K562 (cell line): ENCODE measurements around the gene PAM. TPM values are rescaled to one million over a fixed set of nuclear protein-coding genes. Genes with fewer than 3 reads are reported as not detected.

Source experiments
- ATAC-seq: fragments of 200-7000 bp; cut with Tn5 transposase; 3 replicates; pipeline ENCODE4 v1.9.1; 2020; ENCODE audit warnings: moderate library complexity
- BruUV-seq: library from RNA; stranded (reverse); fragments of 400-500 nt; replicated peaks from 2 replicates; lab custom pipeline; 2021; lab: Mats Ljungman, UMichigan
- CTCF ChIA-PET: fragments of 300-600 bp; formaldehyde crosslinking; extraction: SDS; loops from one replicate; lab custom pipeline; 2021; ENCODE audit warnings: low intra/inter-chr PET ratio; lab: Yijun Ruan, JAX
- POLR2A ChIA-PET: fragments of 300-600, 350-650 bp; sonication (Branson Sonifier 250); formaldehyde crosslinking; extraction: SDS; loops from one replicate; lab custom pipeline; 2021; ENCODE audit warnings: antibody characterized with exemption, inconsistent platforms; lab: Yijun Ruan, JAX
- DNase-seq, 4 experiments: peaks; one replicate each; pipeline versions ENCODE4 v3.0.0 to v3.0.0-alpha.2; 2011 to 2018; ENCODE audit warnings: low spot score in 3 of 4, mixed read lengths in 3 of 4; ENCODE audit errors: extremely low read depth in 1 of 4
- FAIRE-seq: peaks from 2 replicates; lab custom pipeline; 2011; peaks lifted over from hg19 to GRCh38; lab: Jason Lieb, UNC
- H2AFZ ChIP-seq: 2 replicates; pipeline ENCODE4 v1.6.0; 2011; ENCODE audit warnings: low read depth, low read length, control low read depth, inconsistent platforms
- H3K27ac ChIP-seq: fragments of 200-600 bp; 3 replicates; pipeline ENCODE4 v1.8.0; 2011; ENCODE audit warnings: low read depth, mild to moderate bottlenecking, control low read depth, inconsistent platforms, low read length, moderate library complexity, mixed read lengths; ENCODE audit errors: extremely low read depth
- H3K27me3 ChIP-seq, 2 experiments: fragments of 300-600 bp in 1 of 2; 2 replicates in 1 of 2; 3 replicates in 1 of 2; pipeline versions ENCODE4 v1.6.0 to v1.8.0; 2011; ENCODE audit warnings: inconsistent platforms in 2 of 2, low read length in 2 of 2, mild to moderate bottlenecking in 1 of 2, mixed read lengths in 1 of 2, moderate library complexity in 1 of 2; ENCODE audit not compliant: control insufficient read depth in 2 of 2, insufficient read depth in 2 of 2
- H3K36me3 ChIP-seq: fragments of 300-600 bp; 3 replicates; pipeline ENCODE4 v1.8.0; 2011; ENCODE audit warnings: mild to moderate bottlenecking, low read length, inconsistent platforms; ENCODE audit not compliant: control insufficient read depth, insufficient read depth
- H3K4me1 ChIP-seq, 2 experiments: fragments of 200-600 bp in 1 of 2; replicated peaks in 1 of 2; 2 replicates in 1 of 2; 3 replicates in 1 of 2; pipeline versions ENCODE4 v1.5.1 to v1.8.0; 2011; ENCODE audit warnings: inconsistent platforms in 2 of 2, low read length in 2 of 2, mild to moderate bottlenecking in 1 of 2, mixed read lengths in 1 of 2, moderate library complexity in 1 of 2; ENCODE audit not compliant: control insufficient read depth in 2 of 2, insufficient read depth in 2 of 2
- H3K4me2 ChIP-seq: 2 replicates; pipeline ENCODE4 v1.6.1; 2011; ENCODE audit warnings: low read length, control low read depth, inconsistent platforms, mixed read lengths; ENCODE audit not compliant: insufficient read depth
- H3K4me3 ChIP-seq: fragments of 200-600 bp; sonication (generic), shearing (Covaris generic); 2 replicates; pipeline ENCODE4 v1.5.1; 2016; ENCODE audit warnings: control low read depth, inconsistent platforms
- H3K79me2 ChIP-seq: fragments of 200-600 bp; 3 replicates; pipeline ENCODE4 v1.8.0; 2011; ENCODE audit warnings: low read length, inconsistent platforms; ENCODE audit not compliant: control insufficient read depth, insufficient read depth
- H3K9ac ChIP-seq, 2 experiments: 2 replicates each; pipeline versions ENCODE4 v1.6.0 to v1.6.1; 2011; ENCODE audit warnings: low read depth in 2 of 2, low read length in 2 of 2, control low read depth in 1 of 2, inconsistent platforms in 1 of 2, mild to moderate bottlenecking in 1 of 2, mixed read lengths in 1 of 2; ENCODE audit not compliant: insufficient read depth in 1 of 2
- H3K9me1 ChIP-seq: one replicate; pipeline ENCODE4 v1.6.0; 2011; ENCODE audit warnings: inconsistent platforms, mild to moderate bottlenecking, low read length, moderate library complexity; ENCODE audit not compliant: control insufficient read depth, insufficient read depth
- H3K9me3 ChIP-seq: replicated peaks from 2 replicates; pipeline ENCODE4 v1.5.1; 2011; ENCODE audit warnings: low read depth, low read length, inconsistent platforms; ENCODE audit not compliant: control insufficient read depth, insufficient read depth
- H4K20me1 ChIP-seq: replicated peaks from 2 replicates; pipeline ENCODE4 v1.6.1; 2011; ENCODE audit warnings: low read length, inconsistent platforms, mixed read lengths; ENCODE audit not compliant: control insufficient read depth, insufficient read depth
- CREBBP ChIP-seq: IDR thresholded peaks from one replicate; pipeline ENCODE4 v1.6.1; 2012; ENCODE audit warnings: low read depth, mild to moderate bottlenecking, control low read depth, inconsistent platforms, low read length
- ELK3 ChIP-seq: fragments of 450-650 bp; formaldehyde crosslinking; IDR thresholded peaks from 2 replicates; pipeline ENCODE4 v1.4.0; 2020; ENCODE audit warnings: mild to moderate bottlenecking
- MAZ ChIP-seq, 2 experiments: fragments of 450-650 bp in 1 of 2; sonication (generic) in 1 of 2; formaldehyde crosslinking; IDR thresholded peaks in 1 of 2; conservative IDR thresholded peaks in 1 of 2; 2 replicates each; pipeline versions ENCODE4 v1.4.0 to v1.5.0; 2020; ENCODE audit warnings: mild to moderate bottlenecking in 1 of 2, missing genetic modification reagents in 1 of 2
- TOE1 ChIP-seq, 2 experiments: fragments of 450-650 bp in 1 of 2; sonication (generic) in 1 of 2; formaldehyde crosslinking in 1 of 2; IDR thresholded peaks; 2 replicates each; pipeline versions ENCODE4 v1.7.1 to v1.8.0; 2016 to 2022; ENCODE audit warnings: borderline replicate concordance in 2 of 2, mild to moderate bottlenecking in 2 of 2, antibody characterized with exemption in 1 of 2, inconsistent platforms in 1 of 2, low read depth in 1 of 2, missing genetic modification reagents in 1 of 2, moderate library complexity in 1 of 2
- ZNF274 ChIP-seq: IDR thresholded peaks from 2 replicates; pipeline ENCODE4 v1.6.1; 2011; ENCODE audit warnings: low read depth, mild to moderate bottlenecking, low read length, moderate library complexity, borderline replicate concordance
- WGBS: fragments of 100-300 bp; shearing (Covaris generic); methylation state at CpG from one replicate; pipeline ENCODE4 v1.1.6; 2016; ENCODE audit warnings: low coverage, mixed read lengths; ENCODE audit not compliant: insufficient coverage; ENCODE audit errors: missing lambda C conversion rate; 5-methylcytosine and 5-hydroxymethylcytosine counted together
- in situ Hi-C: fragments of 300-500 bp; cut with MboI; formaldehyde crosslinking; loops from 4 replicates; pipeline ENCODE4 v1.15.0; 2018; ENCODE audit warnings: inconsistent platforms, mixed read lengths
- intact Hi-C: fragments of 100-400 bp; cut with micrococcal nuclease; formaldehyde crosslinking; loops from 2 replicates; pipeline ENCODE4 v1.14.2; 2022
- polyA plus RNA-seq, 8 experiments: library from polyadenylated mRNA; depleted of rRNA in 4 of 8; stranded (reverse) in 5 of 8; unstranded in 3 of 8; fragments of >200 nt; fragmentation: Nextera tagmentation in 2 of 8; fragmentation: Illumina TruSeq in 1 of 8; extraction: Ambion mirVana in 2 of 8; extraction: Trizol in 1 of 8; gene quantifications; 2 replicates each; pipeline versions ENCODE4 v1.2.1 to v1.2.3, GENCODE V29; 2011 to 2014; ENCODE audit warnings: inconsistent platforms in 1 of 8, missing spikeins in 1 of 8
- total RNA-seq, 7 experiments: library from RNA; depleted of rRNA in 6 of 7; stranded (reverse); fragments of >200 nt in 6 of 7; fragmentation: Illumina TruSeq in 2 of 7; extraction: Trizol in 2 of 7; gene quantifications; 2 replicates each; pipeline versions ENCODE4 v1.2.1 to v1.2.3, GENCODE V29; 2011 to 2021; ENCODE audit warnings: low replicate concordance in 1 of 7
- TF ChIP-seq, protein P1 (sequence below), 3 experiments: IDR thresholded peaks in 2 of 3; conservative IDR thresholded peaks in 1 of 3; 2 replicates each; pipeline ENCODE4 v1.5.1; 2011 to 2012; ENCODE audit warnings: low read length in 3 of 3, mild to moderate bottlenecking in 3 of 3, control low read depth in 2 of 3, improper control_type of control experiment in 1 of 3, inconsistent platforms in 1 of 3, low read depth in 1 of 3, mixed read lengths in 1 of 3, moderate library complexity in 1 of 3; ENCODE audit not compliant: insufficient read depth in 2 of 3

The PAM gene
- total and polyA plus RNA-seq, 9 of the 15 experiments (the other 6 are each of a cell fraction or from before 2014, with no cell fraction given): 0.39 to 3.1 (median 0.77) TPM

GRCh38 chr5:103034662-103035392 lies 279.7 kb downstream of the PAM start:
- Histone ChIP-seq H3K4me1 (no peaks in the 10 kb centered on the region), H3K9ac (no peak overlapping the region), H3K4me2 (peak overlapping the region; percentile 37; the same call in 1 of the 2 replicates), H4K20me1 (no peaks in the 10 kb centered on the region), H3K36me3 (no peaks in the 10 kb centered on the region), H3K9me1 (no peaks in the 10 kb centered on the region), H3K9me3 (no peaks in the 10 kb centered on the region), H3K27ac (no peak overlapping the region), H2AFZ (no peak overlapping the region), H3K79me2 (no peaks in the 10 kb centered on the region), H3K4me3 (no peak overlapping the region), H3K27me3 (no peaks in the 10 kb centered on the region)
- TF ChIP-seq CREBBP (no peak), MAZ (CRISPR knock-in tag; conservative IDR thresholded peaks at IDR 0.05 in 1 of 2, IDR thresholded peaks at IDR 0.05 in 1 of 2) (no peak), ZNF274 (no peak), ELK3 (CRISPR knock-in tag) (no peak), TOE1 (IDR thresholded peaks at IDR 0.05; ENCODE audit: borderline replicate concordance) (no peak), TOE1 (CRISPR knock-in tag; IDR thresholded peaks at IDR 0.05; ENCODE audit: borderline replicate concordance, low read depth) (no peak)
- TF ChIP-seq, protein P1, sequence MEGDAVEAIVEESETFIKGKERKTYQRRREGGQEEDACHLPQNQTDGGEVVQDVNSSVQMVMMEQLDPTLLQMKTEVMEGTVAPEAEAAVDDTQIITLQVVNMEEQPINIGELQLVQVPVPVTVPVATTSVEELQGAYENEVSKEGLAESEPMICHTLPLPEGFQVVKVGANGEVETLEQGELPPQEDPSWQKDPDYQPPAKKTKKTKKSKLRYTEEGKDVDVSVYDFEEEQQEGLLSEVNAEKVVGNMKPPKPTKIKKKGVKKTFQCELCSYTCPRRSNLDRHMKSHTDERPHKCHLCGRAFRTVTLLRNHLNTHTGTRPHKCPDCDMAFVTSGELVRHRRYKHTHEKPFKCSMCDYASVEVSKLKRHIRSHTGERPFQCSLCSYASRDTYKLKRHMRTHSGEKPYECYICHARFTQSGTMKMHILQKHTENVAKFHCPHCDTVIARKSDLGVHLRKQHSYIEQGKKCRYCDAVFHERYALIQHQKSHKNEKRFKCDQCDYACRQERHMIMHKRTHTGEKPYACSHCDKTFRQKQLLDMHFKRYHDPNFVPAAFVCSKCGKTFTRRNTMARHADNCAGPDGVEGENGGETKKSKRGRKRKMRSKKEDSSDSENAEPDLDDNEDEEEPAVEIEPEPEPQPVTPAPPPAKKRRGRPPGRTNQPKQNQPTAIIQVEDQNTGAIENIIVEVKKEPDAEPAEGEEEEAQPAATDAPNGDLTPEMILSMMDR (IDR thresholded peaks at IDR 0.05 in 2 of 3, conservative IDR thresholded peaks at IDR 0.05 in 1 of 3; ENCODE audit: insufficient read depth in 2 of 3, low read depth in 1 of 3, low read length in 3 of 3): no peak
- no TSS peak for BruUV-seq
- in situ Hi-C loops (no loop called here), intact Hi-C loops (loop anchor here (5.0 kb wide), 1 partner anchor 102 kb away; no protein-coding TSS in a partner anchor)
- DNase-seq (peak in 1 of 4 experiments; percentile 7), ATAC-seq (peak; percentile 49; the same call in 1 of the 3 replicates), FAIRE-seq (no peak)
- ChIA-PET POLR2A (no interaction called here), CTCF (no interaction called here)
- WGBS: 13% methylated on average over 8 of the region's 8 CpGs
